DOHH2 (cell line): Measurements from ENCODE around the gene NUDT14.

Source experiments
- H3F3A ChIP-seq: fragments of 200-600 bp; sonication (generic), shearing (Covaris generic); 2 replicates; pipeline ENCODE4 v1.6.0; 2016; ENCODE audit warnings: antibody characterized with exemption, mild to moderate bottlenecking; ENCODE audit not compliant: control insufficient read depth, insufficient read depth
- H3K27ac ChIP-seq: fragments of 200-600 bp; sonication (generic); 2 replicates; pipeline ENCODE4 v1.5.1; 2014; ENCODE audit warnings: low read depth, mild to moderate bottlenecking, low read length, moderate library complexity
- H3K27me3 ChIP-seq: fragments of 200-600 bp; sonication (generic); 2 replicates; pipeline ENCODE4 v1.6.1; 2014; ENCODE audit warnings: mild to moderate bottlenecking, low read length, mixed read lengths; ENCODE audit not compliant: control insufficient read depth
- H3K36me3 ChIP-seq: fragments of 200-600 bp; sonication (generic); 2 replicates; pipeline ENCODE4 v1.6.1; 2014; ENCODE audit warnings: mild to moderate bottlenecking, low read length, moderate library complexity, mixed read lengths; ENCODE audit not compliant: control insufficient read depth
- H3K4me1 ChIP-seq: fragments of 200-600 bp; sonication (generic); 2 replicates; pipeline ENCODE4 v1.6.1; 2014; ENCODE audit warnings: mild to moderate bottlenecking, low read length, mixed read lengths; ENCODE audit not compliant: control insufficient read depth
- H3K4me2 ChIP-seq: fragments of 200-600 bp; sonication (generic); 2 replicates; pipeline ENCODE4 v1.6.0; 2014; ENCODE audit warnings: mild to moderate bottlenecking, low read length, moderate library complexity
- H3K4me3 ChIP-seq: fragments of 200-600 bp; sonication (generic); 2 replicates; pipeline ENCODE4 v1.5.1; 2014; ENCODE audit warnings: mild to moderate bottlenecking, low read length, mixed read lengths
- H3K79me2 ChIP-seq: fragments of 200-600 bp; sonication (generic); 2 replicates; pipeline ENCODE4 v1.6.1; 2014; ENCODE audit warnings: mild to moderate bottlenecking, low read length, mixed read lengths; ENCODE audit not compliant: control insufficient read depth
- H3K9me2 ChIP-seq: fragments of 200-600 bp; sonication (generic); replicated peaks from 2 replicates; pipeline ENCODE4 v1.6.1; 2014; ENCODE audit warnings: mild to moderate bottlenecking, low read length, mixed read lengths; ENCODE audit not compliant: control insufficient read depth
- H3K9me3 ChIP-seq: fragments of 200-600 bp; sonication (generic); 2 replicates; pipeline ENCODE4 v1.6.1; 2014; ENCODE audit warnings: antibody characterized with exemption, low read length, mixed read lengths; ENCODE audit not compliant: control insufficient read depth, insufficient read depth
- H4K20me1 ChIP-seq: fragments of 200-600 bp; sonication (generic); 2 replicates; pipeline ENCODE4 v1.6.0; 2014; ENCODE audit warnings: low read depth, mild to moderate bottlenecking, antibody characterized with exemption, low read length, moderate library complexity; ENCODE audit not compliant: control insufficient read depth, insufficient read depth
- EZH2phosphoT487 ChIP-seq: fragments of 200-600 bp; sonication (generic); IDR thresholded peaks from 2 replicates; pipeline ENCODE4 v1.6.1; 2017; ENCODE audit warnings: borderline replicate concordance, mild to moderate bottlenecking, antibody characterized with exemption, low read length, moderate library complexity, mixed read lengths
- TF ChIP-seq, protein P1 (sequence below): fragments of 200-600 bp; sonication (generic); IDR thresholded peaks from one replicate; pipeline ENCODE4 v1.5.1; 2014; ENCODE audit warnings: antibody characterized with exemption, mild to moderate bottlenecking, low read depth, low read length; ENCODE audit not compliant: poor library complexity, severe bottlenecking

Gene NUDT14

GRCh38 chr14:105153331-105153731 is 27.8 kb downstream of the NUDT14 start:
- Histone ChIP-seq H3K4me1 (no peaks in the 10 kb centered on the region), H3K4me3 (no peak overlapping the region), H3F3A (no peaks in the 10 kb centered on the region), H3K27me3 (no peaks in the 10 kb centered on the region), H3K79me2 (no peaks in the 10 kb centered on the region), H4K20me1 (no peaks in the 10 kb centered on the region), H3K9me2 (no peaks in the 10 kb centered on the region), H3K4me2 (no peak overlapping the region), H3K9me3 (no peaks in the 10 kb centered on the region), H3K36me3 (no peaks in the 10 kb centered on the region), H3K27ac (no peak overlapping the region)
- TF ChIP-seq, protein P1, sequence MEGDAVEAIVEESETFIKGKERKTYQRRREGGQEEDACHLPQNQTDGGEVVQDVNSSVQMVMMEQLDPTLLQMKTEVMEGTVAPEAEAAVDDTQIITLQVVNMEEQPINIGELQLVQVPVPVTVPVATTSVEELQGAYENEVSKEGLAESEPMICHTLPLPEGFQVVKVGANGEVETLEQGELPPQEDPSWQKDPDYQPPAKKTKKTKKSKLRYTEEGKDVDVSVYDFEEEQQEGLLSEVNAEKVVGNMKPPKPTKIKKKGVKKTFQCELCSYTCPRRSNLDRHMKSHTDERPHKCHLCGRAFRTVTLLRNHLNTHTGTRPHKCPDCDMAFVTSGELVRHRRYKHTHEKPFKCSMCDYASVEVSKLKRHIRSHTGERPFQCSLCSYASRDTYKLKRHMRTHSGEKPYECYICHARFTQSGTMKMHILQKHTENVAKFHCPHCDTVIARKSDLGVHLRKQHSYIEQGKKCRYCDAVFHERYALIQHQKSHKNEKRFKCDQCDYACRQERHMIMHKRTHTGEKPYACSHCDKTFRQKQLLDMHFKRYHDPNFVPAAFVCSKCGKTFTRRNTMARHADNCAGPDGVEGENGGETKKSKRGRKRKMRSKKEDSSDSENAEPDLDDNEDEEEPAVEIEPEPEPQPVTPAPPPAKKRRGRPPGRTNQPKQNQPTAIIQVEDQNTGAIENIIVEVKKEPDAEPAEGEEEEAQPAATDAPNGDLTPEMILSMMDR = no peak

DNA sequence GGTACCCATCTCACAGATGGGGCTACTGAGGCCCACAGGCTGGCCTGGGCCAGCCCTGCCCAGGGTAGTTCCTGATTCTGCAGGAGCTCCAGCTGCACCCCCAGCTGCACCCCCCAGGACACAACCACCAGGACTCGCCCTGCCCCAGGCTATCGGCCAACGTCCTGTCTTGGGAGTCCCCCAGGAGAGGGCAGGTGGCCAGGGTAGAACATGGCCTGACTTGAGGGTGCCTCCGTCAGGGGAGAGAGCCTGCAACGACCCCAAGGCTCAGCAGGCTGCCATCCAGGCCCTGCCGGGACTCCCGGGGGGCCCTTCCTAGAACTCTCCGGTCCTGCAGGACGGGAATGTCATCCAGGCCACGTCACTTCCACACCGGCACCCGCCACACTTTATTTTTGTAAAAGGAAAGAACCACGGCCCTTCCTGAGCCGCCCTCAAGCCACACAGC is 28.3 kb downstream of the NUDT14 start:
- H3K36me3 ChIP-seq = no peaks in the 10 kb centered on the region
- TF ChIP-seq EZH2phosphoT487 = no peak
- TF ChIP-seq, protein P1 = no peak
- no peaks in the 10 kb centered on the region for H3K4me1 ChIP-seq
- no peak overlapping the region for H3K4me3 ChIP-seq
- no peaks in the 10 kb centered on the region for H3K79me2 ChIP-seq
- no peaks in the 10 kb centered on the region for H4K20me1 ChIP-seq
- no peaks in the 10 kb centered on the region for H3K9me3 ChIP-seq
- H3K27me3 ChIP-seq = no peaks in the 10 kb centered on the region
- H3K9me2 ChIP-seq = no peaks in the 10 kb centered on the region
- H3K27ac ChIP-seq = no peak overlapping the region
- no peak overlapping the region for H3K4me2 ChIP-seq
- H3F3A ChIP-seq = no peaks in the 10 kb centered on the region

- H3K27me3 ChIP-seq = no peaks in the 10 kb centered on the region
- no peaks in the 10 kb centered on the region for H3K36me3 ChIP-seq
- H3F3A ChIP-seq = no peaks in the 10 kb centered on the region
- H4K20me1 ChIP-seq = no peaks in the 10 kb centered on the region
- no peaks in the 10 kb centered on the region for H3K9me3 ChIP-seq
- no peak overlapping the region for H3K4me3 ChIP-seq
- no peaks in the 10 kb centered on the region for H3K79me2 ChIP-seq
- no peak for TF ChIP-seq EZH2phosphoT487
- TF ChIP-seq, protein P1 = no peak
- no peak overlapping the region for H3K27ac ChIP-seq
- no peaks in the 10 kb centered on the region for H3K9me2 ChIP-seq
- H3K4me2 ChIP-seq = no peak overlapping the region
- H3K4me1 ChIP-seq = no peaks in the 10 kb centered on the region
These were observed 29.0 kb downstream of the NUDT14 start for GRCh38 chr14:105151838-105152793.
